Fibroblast of lung (primary cell): ENCODE measurements around the gene CBX6. TPM values are rescaled to one million over a fixed set of nuclear protein-coding genes. Genes with fewer than 3 reads are reported as not detected.
"Not testable (repeated sequence)": the region's sequence is repeated elsewhere in the genome, so short reads cannot be mapped to it uniquely, and the experiment has no call there.

Experiments
- DNase-seq, 2 donors: peaks; one replicate each; pipeline versions ENCODE4 v3.0.0 to v3.0.0-alpha.2; 2010; ENCODE audit warnings: low read depth in 2 of 2
- H2AFZ ChIP-seq: 2 replicates; pipeline ENCODE4 v1.5.1; 2012; ENCODE audit warnings: low read length, control low read depth, inconsistent platforms
- H3K27ac ChIP-seq: 2 replicates; pipeline ENCODE4 v1.5.1; 2011; ENCODE audit warnings: low read length, control low read depth; ENCODE audit not compliant: insufficient read depth
- H3K27me3 ChIP-seq: 2 replicates; pipeline ENCODE4 v1.5.1; 2011; ENCODE audit warnings: mild to moderate bottlenecking, low read length; ENCODE audit not compliant: control insufficient read depth, insufficient read depth
- H3K36me3 ChIP-seq: 2 replicates; pipeline ENCODE4 v1.5.1; 2011; ENCODE audit warnings: low read length; ENCODE audit not compliant: control insufficient read depth, insufficient read depth
- H3K4me1 ChIP-seq: 2 replicates; pipeline ENCODE4 v1.5.1; 2011; ENCODE audit warnings: low read length; ENCODE audit not compliant: control insufficient read depth, insufficient read depth; ENCODE audit errors: extremely low read depth
- H3K4me2 ChIP-seq: 2 replicates; pipeline ENCODE4 v1.5.1; 2011; ENCODE audit warnings: low read length, control low read depth; ENCODE audit not compliant: insufficient read depth; ENCODE audit errors: extremely low read depth
- H3K4me3 ChIP-seq, 4 experiments: fragments of 200-600 bp in 1 of 4; sonication (generic) in 1 of 4; replicated peaks in 1 of 4; 2 replicates each; pipeline ENCODE4 v1.5.1; 2011 to 2016; ENCODE audit warnings: low read length in 4 of 4, low read depth in 3 of 4, mild to moderate bottlenecking in 3 of 4, control low read depth in 2 of 4, inconsistent platforms in 1 of 4, mixed read lengths in 1 of 4; ENCODE audit not compliant: insufficient read depth in 1 of 4; ENCODE audit errors: control extremely low read depth in 1 of 4
- H3K79me2 ChIP-seq: 2 replicates; pipeline ENCODE4 v1.5.1; 2012; ENCODE audit warnings: mild to moderate bottlenecking, low read length, inconsistent platforms; ENCODE audit not compliant: control insufficient read depth, insufficient read depth
- H3K9ac ChIP-seq: 2 replicates; pipeline ENCODE4 v1.5.1; 2011; ENCODE audit warnings: mild to moderate bottlenecking, low read length, control low read depth; ENCODE audit not compliant: insufficient read depth
- H3K9me3 ChIP-seq: 2 replicates; pipeline ENCODE4 v1.5.1; 2012; ENCODE audit warnings: low read depth, low read length; ENCODE audit not compliant: control insufficient read depth, insufficient read depth
- H4K20me1 ChIP-seq: 2 replicates; pipeline ENCODE4 v1.5.1; 2011; ENCODE audit warnings: low read length; ENCODE audit not compliant: control insufficient read depth, insufficient read depth; ENCODE audit errors: extremely low read depth
- EZH2 ChIP-seq: IDR thresholded peaks from 2 replicates; pipeline ENCODE4 v1.5.1; 2012; ENCODE audit warnings: low read length, control low read depth, mild to moderate bottlenecking; ENCODE audit errors: missing control alignments
- polyA plus RNA-seq, 2 donors: library from polyadenylated mRNA; depleted of rRNA in 1 of 2; stranded (reverse) in 1 of 2; unstranded in 1 of 2; fragments of >200 nt; gene quantifications; 2 replicates each; pipeline ENCODE4 v1.2.1, GENCODE V29; 2011 to 2012; ENCODE audit warnings: missing spikeins in 1 of 2
- total RNA-seq: library from RNA; depleted of rRNA; stranded (reverse); fragments of >200 nt; gene quantifications from 2 replicates; pipeline ENCODE4 v1.2.1, GENCODE V29; 2014
- TF ChIP-seq, protein P1 (sequence below), 2 donors: IDR thresholded peaks in 1 of 2; conservative IDR thresholded peaks in 1 of 2; 1 replicate in 1 of 2; 2 replicates in 1 of 2; pipeline ENCODE4 v1.5.1; 2011 to 2012; ENCODE audit warnings: low read length in 2 of 2, control low read depth in 1 of 2, inconsistent platforms in 1 of 2, low read depth in 1 of 2, mild to moderate bottlenecking in 1 of 2

CBX6 gene
- total and polyA plus RNA-seq, 2 donors (not counting 1 experiment from before 2014, with no cell fraction given): 20.3 to 53.8 TPM

DNA sequence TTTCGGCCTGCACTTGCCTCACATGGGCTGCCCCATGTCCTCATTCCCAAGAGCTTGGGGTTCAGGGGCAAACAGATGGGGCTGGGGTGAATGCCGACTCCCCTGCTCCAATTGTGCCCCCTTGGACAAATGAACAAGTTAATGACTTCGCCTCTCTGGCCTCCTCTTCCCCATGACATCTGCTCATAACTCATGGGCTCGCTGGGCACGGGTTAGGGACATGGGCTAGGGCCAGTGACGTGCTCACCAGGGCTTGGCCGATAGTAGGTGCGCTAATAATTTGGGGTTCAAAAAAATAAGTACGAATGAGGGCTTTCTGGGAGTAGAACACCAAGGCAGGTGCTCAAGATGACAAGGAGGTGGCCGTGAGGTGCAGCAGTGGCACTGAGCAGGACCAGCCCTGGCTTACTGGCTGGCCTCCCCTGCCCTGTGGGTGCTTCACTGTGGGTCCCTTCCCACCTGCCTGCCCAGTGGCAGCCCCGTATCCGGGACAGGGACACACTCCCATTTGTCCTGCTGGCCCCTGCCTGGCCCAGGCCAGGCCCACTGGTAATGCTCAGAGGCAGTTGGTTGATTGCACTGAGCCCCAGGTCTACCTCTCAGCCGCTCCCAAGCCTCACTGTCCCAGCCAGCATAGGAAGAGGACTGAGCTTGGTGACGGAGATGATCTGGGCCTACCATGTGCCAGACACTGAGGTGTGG is 12.3 kb downstream of the CBX6 start:
- no peaks in the 10 kb centered on the region for H4K20me1 ChIP-seq
- no peaks in the 10 kb centered on the region for H3K79me2 ChIP-seq
- no peaks in the 10 kb centered on the region for H3K9me3 ChIP-seq
- TF ChIP-seq, protein P1, sequence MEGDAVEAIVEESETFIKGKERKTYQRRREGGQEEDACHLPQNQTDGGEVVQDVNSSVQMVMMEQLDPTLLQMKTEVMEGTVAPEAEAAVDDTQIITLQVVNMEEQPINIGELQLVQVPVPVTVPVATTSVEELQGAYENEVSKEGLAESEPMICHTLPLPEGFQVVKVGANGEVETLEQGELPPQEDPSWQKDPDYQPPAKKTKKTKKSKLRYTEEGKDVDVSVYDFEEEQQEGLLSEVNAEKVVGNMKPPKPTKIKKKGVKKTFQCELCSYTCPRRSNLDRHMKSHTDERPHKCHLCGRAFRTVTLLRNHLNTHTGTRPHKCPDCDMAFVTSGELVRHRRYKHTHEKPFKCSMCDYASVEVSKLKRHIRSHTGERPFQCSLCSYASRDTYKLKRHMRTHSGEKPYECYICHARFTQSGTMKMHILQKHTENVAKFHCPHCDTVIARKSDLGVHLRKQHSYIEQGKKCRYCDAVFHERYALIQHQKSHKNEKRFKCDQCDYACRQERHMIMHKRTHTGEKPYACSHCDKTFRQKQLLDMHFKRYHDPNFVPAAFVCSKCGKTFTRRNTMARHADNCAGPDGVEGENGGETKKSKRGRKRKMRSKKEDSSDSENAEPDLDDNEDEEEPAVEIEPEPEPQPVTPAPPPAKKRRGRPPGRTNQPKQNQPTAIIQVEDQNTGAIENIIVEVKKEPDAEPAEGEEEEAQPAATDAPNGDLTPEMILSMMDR (conservative IDR thresholded peaks at IDR 0.05 in 1 of 2, IDR thresholded peaks at IDR 0.05 in 1 of 2; ENCODE audit: low read depth in 1 of 2, low read length in 2 of 2): no peak
- no peak for TF ChIP-seq EZH2
- no peak overlapping the region for H3K9ac ChIP-seq
- H3K4me3 ChIP-seq: no peak overlapping the region
- H3K4me1 ChIP-seq: no peaks in the 10 kb centered on the region
- H3K4me2 ChIP-seq: no peak overlapping the region
- H3K27me3 ChIP-seq: no peaks in the 10 kb centered on the region
- no peak overlapping the region for H2AFZ ChIP-seq
- no peaks in the 10 kb centered on the region for H3K36me3 ChIP-seq
- H3K27ac ChIP-seq: no peak overlapping the region
- no peak for DNase-seq

DNA sequence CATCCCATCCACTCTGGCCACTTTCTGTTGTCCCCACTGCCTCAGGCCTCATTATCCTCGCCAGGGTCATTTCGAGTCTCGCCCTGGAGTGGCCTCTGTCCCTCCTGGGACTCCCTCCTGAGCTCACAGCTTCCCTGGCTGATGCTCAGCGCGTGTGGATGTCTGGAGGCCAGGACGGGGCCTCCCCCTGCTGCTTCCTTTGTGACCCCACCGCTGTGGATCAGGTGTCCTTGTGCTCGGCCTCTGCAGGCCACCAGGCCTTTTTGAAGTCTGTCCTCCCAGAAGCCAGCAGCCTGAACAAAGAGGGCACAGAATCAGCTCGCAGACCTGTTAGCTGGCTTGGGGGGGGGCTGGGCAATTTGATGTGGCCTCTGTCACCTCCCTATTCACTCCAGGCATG is 13.5 kb downstream of the CBX6 start:
- Histone ChIP-seq H2AFZ (no peak overlapping the region), H3K4me1 (no peaks in the 10 kb centered on the region), H3K4me2 (no peak overlapping the region), H3K9ac (no peak overlapping the region), H3K9me3 (no peaks in the 10 kb centered on the region), H4K20me1 (no peaks in the 10 kb centered on the region), H3K27ac (no peak overlapping the region), H3K36me3 (no peaks in the 10 kb centered on the region), H3K79me2 (no peaks in the 10 kb centered on the region), H3K27me3 (no peaks in the 10 kb centered on the region), H3K4me3 (no peak overlapping the region)
- TF ChIP-seq, protein P1 (conservative IDR thresholded peaks at IDR 0.05 in 1 of 2, IDR thresholded peaks at IDR 0.05 in 1 of 2; ENCODE audit: low read depth in 1 of 2, low read length in 2 of 2): no peak
- TF ChIP-seq EZH2: no peak
- no peak for DNase-seq

DNA sequence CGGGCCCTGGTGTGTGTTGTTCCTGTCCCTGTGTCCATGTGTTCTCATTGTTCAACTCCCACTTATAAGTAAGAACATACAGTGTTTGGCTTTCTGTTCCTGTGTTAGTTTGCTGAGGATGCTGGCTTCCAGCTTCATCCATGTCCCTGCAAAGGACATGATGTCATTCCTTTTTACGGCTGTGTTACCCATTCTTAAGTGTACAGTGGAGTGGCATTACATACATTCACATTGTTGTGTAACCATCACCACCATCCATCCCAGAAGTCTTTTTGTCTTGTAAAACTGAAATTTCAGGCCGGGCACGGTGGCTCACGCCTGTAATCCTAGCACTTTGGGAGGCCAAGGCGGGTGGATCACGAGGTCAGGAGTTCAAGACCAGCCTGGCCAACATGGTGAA is 17.5 kb downstream of the CBX6 start:
- H3K4me2 ChIP-seq, H3K9ac ChIP-seq, H4K20me1 ChIP-seq, H3K79me2 ChIP-seq, H2AFZ ChIP-seq, H3K27ac ChIP-seq, H3K4me3 ChIP-seq, DNase-seq, H3K36me3 ChIP-seq, H3K9me3 ChIP-seq, H3K27me3 ChIP-seq, H3K4me1 ChIP-seq: not testable (repeated sequence)

DNA sequence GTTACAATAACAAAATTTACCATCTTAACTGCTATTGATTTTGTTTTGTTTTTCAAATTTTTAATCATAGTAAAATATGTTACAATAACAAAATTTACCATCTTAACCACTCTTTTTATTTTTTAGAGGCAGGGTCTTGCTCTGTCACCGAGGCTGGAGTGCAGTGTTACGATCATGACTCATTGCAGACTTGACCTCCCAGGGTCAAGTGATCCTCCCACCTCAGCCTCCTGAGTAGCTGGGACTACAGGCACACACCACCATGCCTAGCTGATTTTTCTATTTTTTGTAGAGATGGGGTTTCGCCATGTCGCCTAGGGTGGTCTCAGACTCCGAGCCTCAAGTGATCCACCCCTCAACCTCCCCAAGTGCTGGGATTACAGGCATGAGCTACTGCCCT is 18.1 kb downstream of the CBX6 start:
- H4K20me1 ChIP-seq, H3K36me3 ChIP-seq, H3K9me3 ChIP-seq, H3K27ac ChIP-seq, H3K4me2 ChIP-seq, H3K4me1 ChIP-seq, DNase-seq, H3K27me3 ChIP-seq, H2AFZ ChIP-seq, H3K79me2 ChIP-seq, H3K9ac ChIP-seq, H3K4me3 ChIP-seq: not testable (repeated sequence)
